Gastrocnemius medialis (tissue), 4 donors: ENCODE results near the gene SYT1.
"Not testable (repeated sequence)": the region's sequence is repeated elsewhere in the genome, so short reads cannot be mapped to it uniquely, and the experiment has no call there.

Experiments
- POLR2A ChIP-seq, 2 donors: fragments of 450-650 bp; IDR thresholded peaks; one replicate each; pipeline ENCODE4 v1.6.1; 2017; ENCODE audit warnings: antibody characterized with exemption in 2 of 2, mild to moderate bottlenecking in 2 of 2, moderate library complexity in 2 of 2
- TF ChIP-seq, protein P1 (sequence below), 5 experiments: fragments of 450-650 bp in 3 of 5; fragments of 200-600 bp in 2 of 5; sonication (generic) in 2 of 5; IDR thresholded peaks in 4 of 5; conservative IDR thresholded peaks in 1 of 5; 1 replicate in 4 of 5; 2 replicates in 1 of 5; pipeline ENCODE4 v1.5.1; 2016 to 2019; ENCODE audit warnings: antibody characterized with exemption in 5 of 5, mild to moderate bottlenecking in 3 of 5, moderate library complexity in 3 of 5

DNA sequence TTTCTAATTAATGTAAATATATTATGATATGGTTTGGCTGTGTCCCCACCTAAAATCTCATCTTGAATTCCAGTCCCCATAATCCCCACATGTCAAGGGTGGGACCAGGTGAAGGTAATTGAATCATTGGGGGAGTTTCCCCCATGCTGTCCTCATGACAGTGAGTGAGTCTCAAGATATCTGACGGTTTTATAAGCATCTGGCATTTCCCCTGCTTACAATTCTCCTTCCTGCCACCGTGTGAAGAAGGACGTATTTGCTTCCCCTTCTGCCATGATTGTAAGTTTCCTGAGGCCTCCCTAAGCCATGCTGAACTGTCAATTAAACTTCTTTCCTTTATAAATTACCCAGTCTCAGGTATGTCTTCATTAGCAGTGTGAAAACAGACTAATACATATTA lies 562.2 kb downstream of the SYT1 start:
- TF ChIP-seq, protein P1, sequence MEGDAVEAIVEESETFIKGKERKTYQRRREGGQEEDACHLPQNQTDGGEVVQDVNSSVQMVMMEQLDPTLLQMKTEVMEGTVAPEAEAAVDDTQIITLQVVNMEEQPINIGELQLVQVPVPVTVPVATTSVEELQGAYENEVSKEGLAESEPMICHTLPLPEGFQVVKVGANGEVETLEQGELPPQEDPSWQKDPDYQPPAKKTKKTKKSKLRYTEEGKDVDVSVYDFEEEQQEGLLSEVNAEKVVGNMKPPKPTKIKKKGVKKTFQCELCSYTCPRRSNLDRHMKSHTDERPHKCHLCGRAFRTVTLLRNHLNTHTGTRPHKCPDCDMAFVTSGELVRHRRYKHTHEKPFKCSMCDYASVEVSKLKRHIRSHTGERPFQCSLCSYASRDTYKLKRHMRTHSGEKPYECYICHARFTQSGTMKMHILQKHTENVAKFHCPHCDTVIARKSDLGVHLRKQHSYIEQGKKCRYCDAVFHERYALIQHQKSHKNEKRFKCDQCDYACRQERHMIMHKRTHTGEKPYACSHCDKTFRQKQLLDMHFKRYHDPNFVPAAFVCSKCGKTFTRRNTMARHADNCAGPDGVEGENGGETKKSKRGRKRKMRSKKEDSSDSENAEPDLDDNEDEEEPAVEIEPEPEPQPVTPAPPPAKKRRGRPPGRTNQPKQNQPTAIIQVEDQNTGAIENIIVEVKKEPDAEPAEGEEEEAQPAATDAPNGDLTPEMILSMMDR (IDR thresholded peaks at IDR 0.05 in 4 of 5, conservative IDR thresholded peaks at IDR 0.05 in 1 of 5), result not testable (repeated sequence)
- not testable (repeated sequence) for TF ChIP-seq POLR2A (IDR thresholded peaks at IDR 0.05)
